CD4-positive, alpha-beta T cell treated with Interferon gamma for 1 hour (primary cell): ENCODE results near the gene FKBP7.
A peak's percentile ranks its signal among the peaks of the same experiment; 100 is the strongest.
"Not testable (repeated sequence)": the region's sequence is repeated elsewhere in the genome, so short reads cannot be mapped to it uniquely, and the experiment has no call there.

ENCODE experiments used
- DNase-seq: peaks from one replicate; pipeline ENCODE4 v3.0.0-alpha.2; 2020

The FKBP7 gene, protein sequence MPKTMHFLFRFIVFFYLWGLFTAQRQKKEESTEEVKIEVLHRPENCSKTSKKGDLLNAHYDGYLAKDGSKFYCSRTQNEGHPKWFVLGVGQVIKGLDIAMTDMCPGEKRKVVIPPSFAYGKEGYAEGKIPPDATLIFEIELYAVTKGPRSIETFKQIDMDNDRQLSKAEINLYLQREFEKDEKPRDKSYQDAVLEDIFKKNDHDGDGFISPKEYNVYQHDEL

DNA sequence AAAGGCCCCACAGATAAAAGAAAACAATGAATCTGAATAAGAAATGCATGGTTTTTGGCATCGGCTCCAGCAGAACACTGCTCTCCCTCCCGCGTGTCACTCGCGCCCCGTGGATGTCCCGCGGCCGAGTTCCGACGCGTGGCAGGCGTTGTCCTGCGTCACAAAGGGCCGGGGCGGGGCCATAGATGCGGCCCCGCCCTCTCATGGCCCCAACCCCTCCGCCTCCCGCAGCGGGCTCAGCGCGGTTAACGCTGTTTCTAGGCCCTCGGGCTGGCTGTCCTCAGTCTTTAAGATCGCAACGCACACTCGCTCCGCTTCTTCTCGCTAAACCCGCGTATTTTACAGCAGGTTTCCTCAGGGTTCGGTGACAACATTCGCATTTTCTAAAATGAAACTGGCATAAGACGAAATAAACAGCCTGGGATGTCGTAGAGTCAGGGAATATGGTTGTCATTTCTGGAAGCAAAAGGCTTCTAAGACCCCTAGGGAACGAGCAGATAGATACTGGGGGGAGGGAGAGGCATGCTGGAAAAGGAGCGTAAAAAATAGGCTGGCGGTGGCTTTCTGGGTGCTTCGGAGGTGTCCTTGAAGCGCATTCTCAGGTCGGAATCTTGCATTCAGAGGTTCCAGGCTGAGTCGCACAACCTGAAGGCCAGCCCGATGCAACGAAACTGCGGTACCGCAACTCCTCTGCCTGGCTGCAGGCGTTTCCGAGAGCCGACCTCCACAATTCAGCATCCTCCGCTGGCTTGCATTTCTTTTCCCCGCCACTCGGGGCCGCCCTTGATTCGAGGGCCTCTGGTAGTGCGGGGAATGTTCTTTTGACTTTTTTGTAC is at the start of gene FKBP7:
Gene FKBP7 (minus strand): TSS at position 162 of the 836 bp plus-strand sequence. CDS start 101 bp downstream, at position 61.
- peak; percentile 86 for DNase-seq

DNA sequence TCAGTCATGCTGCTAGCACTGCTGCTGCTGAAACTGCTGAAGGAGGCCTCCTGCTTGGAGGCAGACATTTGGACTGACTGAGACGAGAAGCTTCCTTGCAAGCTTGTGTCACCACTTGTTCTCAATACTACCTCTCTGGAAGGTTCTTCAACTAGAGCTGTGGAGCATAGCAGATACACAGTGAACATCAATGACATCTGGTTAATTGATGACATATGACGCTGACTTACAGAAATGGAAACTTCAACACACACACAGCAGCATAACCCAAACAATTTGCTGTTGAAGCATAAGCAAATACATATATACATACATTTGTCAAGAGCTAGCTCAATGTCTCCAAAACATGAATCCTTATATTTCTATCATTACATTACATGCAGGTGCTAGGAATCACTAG is 49.2 kb upstream of the FKBP7 start:
- DNase-seq, result no peak

DNA sequence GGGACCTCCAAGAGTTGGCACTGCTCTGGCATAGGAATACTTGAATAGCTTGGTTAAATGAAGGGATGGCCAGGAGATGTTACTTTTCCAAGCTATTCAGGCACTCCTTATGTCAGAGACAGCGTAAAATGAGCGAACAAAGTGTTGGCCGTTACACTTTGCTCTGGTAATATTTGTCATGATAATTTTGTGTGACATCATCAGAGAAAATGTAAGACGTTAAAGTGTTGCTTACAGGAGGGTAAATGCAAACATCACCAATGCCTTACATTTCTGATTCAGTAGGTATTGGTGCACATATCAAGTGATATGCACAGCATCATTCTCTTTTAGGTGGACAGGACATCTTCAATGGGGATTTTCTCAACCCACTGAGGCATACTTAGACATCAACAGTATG is 47.9 kb upstream of the FKBP7 start:
- no peak for DNase-seq

DNA sequence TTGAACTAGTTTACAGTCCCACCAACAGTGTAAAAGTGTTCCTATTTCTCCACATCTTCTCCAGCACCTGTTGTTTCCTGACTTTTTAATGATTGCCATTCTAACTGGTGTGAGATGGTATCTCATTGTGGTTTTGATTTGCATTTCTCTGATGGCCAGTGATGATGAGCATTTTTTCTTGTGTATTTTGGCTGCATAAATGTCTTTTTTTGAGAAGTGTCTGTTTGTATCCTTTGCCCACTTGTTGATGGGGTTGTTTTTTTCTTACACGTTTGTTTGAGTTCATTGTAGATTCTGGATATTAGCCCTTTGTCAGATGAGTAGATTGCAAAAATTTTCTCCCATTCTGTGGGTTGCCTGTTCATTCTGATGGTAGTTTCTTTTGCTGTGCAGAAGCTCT is 47.1 kb upstream of the FKBP7 start:
- DNase-seq, result not testable (repeated sequence)

DNA sequence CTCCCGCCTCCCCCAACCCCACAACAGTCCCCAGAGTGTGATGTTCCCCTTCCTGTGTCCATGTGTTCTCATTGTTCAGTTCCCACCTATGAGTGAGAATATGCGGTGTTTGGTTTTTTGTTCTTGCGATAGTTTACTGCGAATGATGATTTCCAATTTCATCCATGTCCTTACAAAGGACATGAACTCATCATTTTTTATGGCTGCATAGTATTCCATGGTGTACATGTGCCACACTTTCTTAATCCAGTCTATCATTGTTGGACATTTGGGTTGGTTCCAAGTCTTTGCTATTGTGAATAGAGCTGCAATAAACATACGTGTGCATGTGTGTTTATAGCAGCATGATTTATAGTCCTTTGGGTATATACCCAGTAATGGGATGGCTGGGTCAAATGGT is 46.6 kb upstream of the FKBP7 start:
- DNase-seq, result not testable (repeated sequence)

DNA sequence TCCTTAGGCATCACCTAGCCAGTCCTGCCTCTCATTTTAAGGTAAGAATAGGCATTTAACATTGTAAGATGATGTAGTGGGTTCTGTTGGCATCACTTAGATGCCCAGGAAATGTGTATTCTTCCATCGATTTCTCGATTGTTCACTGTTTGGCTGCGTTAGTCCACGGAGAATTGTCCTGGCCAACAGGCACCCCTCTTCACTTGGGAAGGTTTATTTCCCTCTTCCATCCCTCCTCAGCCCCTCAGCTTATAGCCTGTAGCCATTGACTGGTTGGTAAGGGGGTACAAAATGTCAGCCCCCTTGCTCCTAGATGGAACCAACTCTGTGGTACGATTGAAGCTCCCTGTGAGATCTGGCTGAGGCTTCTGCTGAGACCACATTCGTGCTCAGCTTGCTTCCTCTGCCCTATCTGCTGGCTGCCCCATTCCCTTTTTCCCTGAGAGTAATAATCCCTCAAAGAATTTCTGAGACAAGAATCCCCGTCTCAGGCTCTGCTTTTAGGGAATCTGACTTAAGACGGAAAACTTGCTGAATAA is 45.3 kb upstream of the FKBP7 start:
- DNase-seq, result no peak

DNA sequence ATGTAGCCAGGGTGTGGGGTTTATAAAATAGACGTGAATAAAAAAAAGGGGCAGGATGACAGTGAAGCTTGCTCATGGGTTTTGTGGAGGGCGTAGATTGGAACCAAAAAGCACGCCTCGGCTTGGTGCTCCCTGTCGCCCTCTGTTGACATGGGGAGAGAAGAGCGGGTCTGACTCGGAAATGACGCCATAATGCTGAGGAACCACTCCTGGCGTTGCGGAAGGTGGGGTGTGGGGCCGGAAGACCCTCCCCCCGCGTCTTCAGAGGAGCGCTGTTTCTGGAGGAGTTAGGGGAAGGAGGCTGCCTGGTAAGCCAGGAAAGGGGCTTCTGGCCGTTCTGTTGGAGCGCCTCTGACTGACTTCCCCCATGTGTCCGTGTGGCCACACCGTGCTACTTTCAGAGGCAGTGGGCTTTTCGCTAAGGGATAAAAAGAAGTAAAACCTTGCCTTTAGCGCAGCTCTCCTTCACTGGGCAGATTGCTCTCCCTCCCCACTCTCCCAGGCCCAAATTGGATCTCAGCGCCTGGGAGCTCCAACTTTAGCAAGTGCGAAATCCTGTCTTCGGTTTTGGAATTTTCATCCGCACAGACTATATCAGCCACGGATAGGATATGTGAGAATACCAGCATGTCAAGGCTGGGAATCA is 44.7 kb upstream of the FKBP7 start:
- peak; percentile 84 for DNase-seq

DNA sequence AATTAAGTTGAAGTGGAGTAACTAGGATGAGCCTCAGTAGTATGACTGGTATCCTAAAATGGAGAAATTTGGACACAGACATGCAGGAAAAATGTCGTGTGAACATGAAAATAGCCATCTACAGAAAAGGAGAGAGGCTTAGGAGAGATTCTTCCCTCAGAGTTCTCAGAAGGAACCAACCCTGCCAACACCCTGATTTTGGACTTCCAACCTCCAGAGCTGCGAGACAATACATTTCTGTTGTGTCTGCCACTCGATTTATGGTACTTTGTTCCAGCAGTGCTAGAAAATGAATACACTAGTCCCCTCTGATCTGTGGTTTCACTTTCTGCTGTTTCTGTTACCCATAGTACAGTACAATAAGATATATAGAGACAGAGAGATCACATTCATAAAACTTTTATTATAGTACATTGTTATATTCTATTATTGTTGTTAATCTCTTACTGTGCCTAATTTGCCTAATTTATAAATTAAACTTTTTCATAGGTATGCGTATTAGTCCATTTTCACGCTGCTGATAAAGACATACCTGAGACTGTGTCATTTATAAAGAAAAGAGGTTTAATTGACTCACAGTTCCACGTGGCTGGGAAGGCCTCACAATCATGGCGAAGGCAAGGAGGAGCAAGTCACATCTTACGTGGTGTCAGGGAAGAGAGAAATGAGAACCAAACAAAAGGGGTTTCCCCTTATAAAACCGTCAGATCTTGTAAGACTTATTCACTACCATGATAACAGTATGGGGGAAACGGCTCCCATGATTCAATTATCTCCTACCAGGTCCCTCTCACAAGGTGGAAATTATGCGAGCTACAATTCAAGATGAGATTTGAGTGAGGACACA is 43.1 kb upstream of the FKBP7 start:
- DNase-seq, result no peak

DNA sequence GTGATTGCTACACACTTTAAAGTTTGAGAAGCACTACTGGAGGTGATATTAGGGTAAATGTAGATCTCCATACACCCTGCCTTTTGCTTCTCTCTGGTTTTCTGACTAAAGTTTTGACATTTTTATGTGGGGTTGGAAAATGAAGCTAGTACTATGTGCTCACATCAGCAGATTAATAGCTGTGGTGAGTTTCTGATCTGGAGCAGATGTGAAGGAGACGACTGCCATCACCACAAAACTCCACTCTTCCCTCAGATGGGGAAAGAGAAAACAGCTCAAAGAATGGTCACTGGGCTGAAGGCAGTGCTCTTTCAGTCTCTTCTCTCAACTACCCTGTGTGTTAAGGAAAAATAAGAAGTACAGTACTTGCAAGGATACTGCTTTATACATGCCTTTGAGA is 39.1 kb upstream of the FKBP7 start:
- no peak for DNase-seq

DNA sequence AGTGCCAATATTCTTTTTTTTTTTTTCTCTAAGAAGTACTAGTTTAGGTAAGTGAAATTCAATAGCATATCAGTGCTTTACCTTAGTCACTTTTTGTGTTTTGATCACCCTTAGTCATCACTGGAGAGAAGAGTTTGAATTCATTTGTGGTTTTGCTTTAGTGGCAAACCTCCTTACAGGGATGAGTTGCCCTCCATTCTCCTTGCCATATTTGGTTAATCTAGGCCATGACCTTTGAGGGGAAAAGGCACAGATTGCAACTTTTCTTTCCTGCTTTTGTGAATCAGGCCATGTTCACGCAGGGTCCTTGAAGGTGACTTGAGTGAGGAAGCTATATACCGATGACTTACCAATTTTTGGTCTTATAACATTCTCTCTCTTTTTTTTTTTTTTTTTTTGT is 36.3 kb upstream of the FKBP7 start:
- DNase-seq, result no peak

DNA sequence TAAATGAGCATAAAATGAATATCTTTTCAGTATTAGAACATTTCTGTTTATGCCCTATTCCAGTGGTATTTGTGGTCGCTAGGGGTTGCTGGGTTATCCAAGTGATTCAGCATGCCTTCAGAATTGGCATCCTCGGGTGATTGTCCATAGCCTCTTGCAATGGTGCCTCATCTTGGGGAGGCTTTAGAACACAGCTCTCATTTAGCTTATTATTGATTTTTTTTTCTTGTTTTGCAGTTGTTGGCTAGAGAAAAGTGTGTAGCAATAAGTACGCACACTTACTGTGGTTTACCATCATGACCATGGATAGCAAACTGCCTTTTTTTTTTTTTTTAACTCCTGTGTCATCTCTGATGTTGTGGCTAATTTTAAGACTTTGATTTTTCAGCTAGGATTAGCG is 35.5 kb upstream of the FKBP7 start:
- no peak for DNase-seq

DNA sequence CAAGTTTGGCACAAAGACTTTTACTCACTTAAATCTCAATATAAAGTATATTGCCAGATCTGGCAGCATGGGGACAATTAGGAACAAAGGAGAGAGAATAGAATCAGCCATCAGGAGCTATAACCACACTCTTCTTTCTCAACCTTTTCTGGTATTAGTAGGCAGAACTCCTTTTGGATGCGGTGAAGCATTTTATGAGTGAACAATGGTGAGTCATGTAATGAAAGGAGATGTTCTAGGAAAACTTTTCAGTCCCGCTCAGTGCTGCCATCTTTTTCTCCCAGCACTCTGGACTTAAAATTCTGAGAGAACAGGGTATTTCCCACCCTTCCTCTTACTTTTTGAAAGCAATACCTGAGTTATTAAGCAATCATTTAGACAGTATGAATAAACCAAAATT is 34.1 kb upstream of the FKBP7 start:
- DNase-seq, result no peak

DNA sequence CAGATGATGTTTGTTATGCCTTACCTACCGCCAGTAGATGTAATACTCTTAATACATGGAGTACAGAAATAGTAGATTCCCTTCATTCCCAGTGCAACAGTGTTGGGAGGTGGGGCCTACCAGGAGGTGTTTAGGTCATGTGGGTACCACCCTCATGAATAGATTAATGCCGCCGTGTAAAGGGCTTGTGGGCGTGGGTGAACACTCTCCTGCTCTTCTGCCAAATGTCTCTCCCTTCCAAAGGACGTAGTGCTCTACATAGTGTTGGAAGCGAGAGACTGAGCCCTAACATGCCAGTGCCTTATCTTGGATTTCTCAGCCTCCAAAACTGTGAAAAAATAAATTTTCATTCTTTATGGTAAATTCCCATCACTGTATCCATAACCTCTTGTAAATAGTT is 32.0 kb upstream of the FKBP7 start:
- DNase-seq, result no peak

DNA sequence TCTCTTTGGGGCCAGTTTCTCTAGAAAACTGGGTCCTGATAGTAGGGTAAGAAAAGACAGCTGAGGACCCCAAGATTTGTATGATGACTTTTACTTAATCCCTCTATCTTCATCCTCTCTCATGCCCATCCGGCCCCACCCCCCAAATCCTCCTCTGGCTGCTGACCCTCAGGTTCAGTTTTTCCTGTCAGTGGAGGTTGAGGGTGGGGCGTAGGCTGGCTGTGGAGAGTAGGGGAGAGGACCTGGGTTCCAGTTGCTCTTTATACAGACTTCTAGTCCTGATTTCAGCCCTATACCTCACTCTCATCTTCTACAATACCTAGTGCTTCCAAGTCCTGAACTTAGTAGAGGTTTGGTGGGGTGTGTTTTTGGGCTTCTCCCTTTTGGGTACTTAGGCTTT is 30.2 kb upstream of the FKBP7 start:
- no peak for DNase-seq

DNA sequence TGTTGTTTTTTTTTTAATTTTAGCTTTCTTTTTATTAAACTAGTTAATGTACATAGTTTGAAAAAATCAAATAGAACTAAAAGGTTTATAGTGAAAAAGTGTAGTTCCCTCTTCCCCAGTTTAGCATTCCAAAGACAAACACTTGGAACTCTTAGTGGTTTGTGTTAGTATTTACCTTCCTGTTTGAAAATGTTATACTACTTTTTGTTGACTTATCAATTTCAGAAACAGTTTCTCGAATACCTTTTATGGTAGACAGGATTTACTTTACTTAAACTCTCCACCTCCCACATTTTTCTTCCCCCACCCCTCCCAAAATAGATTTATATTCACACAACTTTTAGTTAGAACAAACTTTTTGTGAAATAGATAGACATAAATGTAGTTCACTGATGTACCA is 28.5 kb upstream of the FKBP7 start:
- no peak for DNase-seq

DNA sequence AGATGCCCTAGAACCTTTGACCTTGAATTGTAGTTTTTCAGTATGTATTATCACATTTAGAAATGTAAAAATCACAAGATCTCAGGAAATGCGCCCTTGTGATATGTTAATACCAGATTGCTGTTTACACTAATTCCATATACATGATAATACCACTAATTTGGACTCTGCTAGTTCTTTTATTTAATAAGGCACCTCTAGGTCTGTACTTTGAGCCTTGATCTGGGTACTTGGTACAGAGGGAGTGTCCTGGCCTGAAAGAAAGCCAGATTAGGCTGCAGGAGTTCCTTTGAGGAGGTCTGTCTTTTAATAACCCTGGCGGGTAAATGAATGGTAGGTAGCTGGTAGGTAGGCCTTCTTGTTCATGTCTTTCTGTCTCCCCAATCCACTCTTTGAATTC is 28.1 kb upstream of the FKBP7 start:
- no peak for DNase-seq

DNA sequence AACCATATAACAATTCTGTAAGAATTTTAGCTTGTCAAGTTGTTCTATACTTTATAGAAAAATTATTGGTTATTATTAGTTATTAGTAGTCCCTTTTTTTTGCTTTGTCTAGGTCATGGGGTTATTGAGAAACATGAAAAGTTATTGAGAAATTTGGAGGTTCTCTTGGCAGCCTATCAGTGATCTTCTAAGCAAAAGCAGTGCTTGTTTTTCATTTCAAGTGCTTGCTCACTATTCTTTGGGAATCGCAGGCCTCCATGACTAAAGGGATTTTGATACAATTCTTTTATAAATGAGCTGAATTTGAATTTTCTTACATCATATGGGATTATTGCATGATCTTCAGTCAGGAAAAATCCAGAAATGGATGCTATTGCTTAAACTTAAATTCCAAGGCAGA is 27.7 kb upstream of the FKBP7 start:
- no peak for DNase-seq

DNA sequence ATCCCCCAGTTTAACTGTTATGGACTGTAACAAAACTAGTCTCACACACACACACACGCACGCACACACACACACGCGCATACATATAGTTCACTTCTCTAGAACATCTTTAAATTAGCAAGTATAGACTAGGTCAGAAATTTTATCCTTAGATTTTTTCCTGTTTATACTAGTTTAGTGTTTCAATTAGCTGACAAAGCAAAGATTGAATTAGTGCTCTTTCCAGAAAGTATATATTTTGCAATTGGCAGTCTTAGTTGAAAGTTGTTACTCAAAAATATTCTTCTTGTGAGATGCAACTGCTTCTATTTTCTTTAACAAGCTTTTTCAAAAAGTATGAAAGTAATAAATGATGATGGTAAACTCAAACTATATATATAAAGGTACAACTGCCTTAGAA is 24.4 kb upstream of the FKBP7 start:
- no peak for DNase-seq

DNA sequence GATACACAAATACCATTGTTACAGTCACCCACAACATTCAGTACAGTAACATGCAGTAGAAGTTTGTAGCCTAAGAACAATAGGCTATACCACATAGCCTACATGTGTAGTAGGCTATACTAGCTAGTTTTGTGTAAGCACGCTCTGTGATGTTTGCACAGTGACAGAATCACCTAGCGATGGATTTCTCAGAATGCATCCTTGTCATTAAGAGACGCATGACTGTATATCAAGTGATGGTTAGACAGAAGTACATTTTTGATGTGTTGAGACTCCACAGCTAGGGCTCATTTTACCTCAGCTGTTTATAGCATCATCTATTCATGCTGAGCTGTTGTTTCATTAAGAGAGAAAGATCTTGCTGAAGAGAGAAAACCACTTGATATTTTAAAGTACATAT is 21.2 kb upstream of the FKBP7 start:
- DNase-seq, result no peak

DNA sequence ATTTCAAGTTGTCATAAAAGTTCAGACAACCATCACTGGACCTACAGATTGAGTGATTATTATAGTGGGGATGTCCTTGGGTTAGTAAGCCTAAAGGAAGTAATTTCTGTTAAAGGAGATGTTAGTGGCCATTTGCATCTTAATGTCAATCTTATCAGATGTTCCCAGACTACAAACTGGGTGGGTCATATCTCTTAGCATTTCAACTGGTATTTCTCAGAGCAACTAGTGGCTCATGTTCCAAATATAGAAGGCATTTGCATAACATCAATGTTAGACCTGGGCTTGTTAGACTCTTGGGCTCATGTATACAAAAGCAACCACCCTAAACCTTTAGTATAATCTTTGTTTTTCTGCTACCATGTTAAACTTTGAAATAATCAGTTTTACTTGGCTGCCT is 19.7 kb upstream of the FKBP7 start:
- no peak for DNase-seq

DNA sequence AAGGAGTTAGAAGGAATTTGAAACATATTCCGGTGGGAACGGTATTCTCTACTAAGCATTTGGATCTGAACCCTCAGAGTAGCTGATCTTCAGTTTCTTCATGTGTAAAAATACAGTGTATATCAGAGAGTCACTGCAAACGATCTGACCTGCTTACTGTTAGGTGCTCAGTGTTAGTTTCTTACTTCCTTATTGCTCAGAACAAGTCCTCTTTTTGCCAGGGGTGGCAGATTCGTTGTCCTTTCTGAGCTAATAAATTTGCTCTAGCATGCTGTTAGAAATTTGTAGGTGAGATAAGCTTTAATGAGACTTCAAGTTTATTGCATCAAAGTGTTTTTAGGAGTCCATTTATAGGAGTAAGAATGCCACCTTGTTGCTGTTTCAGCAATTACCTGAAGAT is 17.6 kb upstream of the FKBP7 start:
- no peak for DNase-seq

DNA sequence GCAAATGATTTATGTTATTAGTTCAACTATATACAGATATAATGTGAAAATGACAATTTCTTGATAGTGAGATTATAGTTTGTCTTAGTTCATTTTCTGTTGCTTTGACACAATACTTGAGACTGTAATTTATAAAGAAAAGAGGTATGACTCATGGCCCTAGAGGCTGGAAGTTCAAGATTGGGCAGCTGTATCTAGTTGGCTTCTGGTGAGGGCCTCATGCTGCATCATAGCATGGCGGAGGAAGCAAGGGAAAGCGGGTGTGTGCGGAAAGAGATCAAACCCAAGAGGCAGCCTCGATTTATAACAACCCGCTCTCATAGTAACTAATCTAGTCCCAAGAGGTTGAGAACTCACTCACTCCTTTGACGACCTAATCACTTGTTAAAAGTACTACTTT is 13.2 kb upstream of the FKBP7 start:
- no peak for DNase-seq

DNA sequence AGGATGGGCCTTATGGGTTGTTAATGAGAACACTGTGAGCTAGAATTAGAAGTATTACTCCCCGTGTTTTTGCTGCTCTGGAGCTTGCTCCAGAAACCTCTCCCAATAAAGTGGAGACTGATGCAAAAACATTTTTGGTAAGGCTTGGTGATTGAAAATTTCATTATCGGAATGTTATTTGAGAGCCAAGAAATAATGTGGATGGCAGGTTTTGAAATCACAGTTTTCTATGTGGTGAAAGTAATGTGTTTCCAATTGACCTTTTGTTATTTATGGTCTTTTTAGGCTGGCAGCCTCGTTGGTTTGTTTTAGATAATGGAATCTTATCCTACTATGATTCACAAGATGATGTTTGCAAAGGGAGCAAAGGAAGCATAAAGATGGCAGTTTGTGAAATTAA is 7.0 kb upstream of the FKBP7 start:
- DNase-seq, result no peak
